WTC11 (cell line): Measurements from ENCODE around the gene GRN. TPM values are rescaled to one million over a fixed set of nuclear protein-coding genes. Genes with fewer than 3 reads are reported as not detected.
A peak's percentile ranks its signal among the peaks of the same experiment; 100 is the strongest.

Source experiments
- CBFB ChIP-seq: sonication (generic); formaldehyde crosslinking; IDR thresholded peaks from 2 replicates; pipeline ENCODE4 v1.8.1; 2022; ENCODE audit warnings: mild to moderate bottlenecking, low read depth, missing genetic modification reagents
- CREB1 ChIP-seq: sonication (generic); formaldehyde crosslinking; IDR thresholded peaks from 2 replicates; pipeline ENCODE4 v1.8.0; 2023; ENCODE audit warnings: mild to moderate bottlenecking, missing genetic modification reagents
- ELF4 ChIP-seq: sonication (generic); formaldehyde crosslinking; IDR thresholded peaks from 2 replicates; pipeline ENCODE4 v1.8.1; 2022; ENCODE audit warnings: low read depth, mild to moderate bottlenecking, moderate library complexity, missing genetic modification reagents
- ETV6 ChIP-seq: sonication (generic); formaldehyde crosslinking; IDR thresholded peaks from 2 replicates; pipeline ENCODE4 v1.8.1; 2022; ENCODE audit warnings: mild to moderate bottlenecking, missing genetic modification reagents
- FOXJ3 ChIP-seq: sonication (generic); formaldehyde crosslinking; IDR thresholded peaks from 2 replicates; pipeline ENCODE4 v1.9.0; 2021; ENCODE audit warnings: missing genetic modification reagents, mild to moderate bottlenecking, borderline replicate concordance
- FOXK1 ChIP-seq: sonication (generic); formaldehyde crosslinking; IDR thresholded peaks from 2 replicates; pipeline ENCODE4 v1.8.0; 2022; ENCODE audit warnings: mild to moderate bottlenecking, moderate library complexity, missing genetic modification reagents
- FOXP1 ChIP-seq: sonication (generic); formaldehyde crosslinking; IDR thresholded peaks from 2 replicates; pipeline ENCODE4 v1.8.0; 2022; ENCODE audit warnings: missing genetic modification reagents, mild to moderate bottlenecking, moderate library complexity, borderline replicate concordance
- HMGA2 ChIP-seq: fragments of 250-450 bp; sonication (Bioruptor Pico); IDR thresholded peaks from 2 replicates; pipeline ENCODE4 v1.4.0; 2021; ENCODE audit warnings: mild to moderate bottlenecking, moderate library complexity
- JUN ChIP-seq: sonication (generic); formaldehyde crosslinking; IDR thresholded peaks from 2 replicates; pipeline ENCODE4 v1.8.0; 2023; ENCODE audit warnings: mild to moderate bottlenecking, missing genetic modification reagents
- KAT7 ChIP-seq: sonication (generic); formaldehyde crosslinking; IDR thresholded peaks from 2 replicates; pipeline ENCODE4 v1.8.1; 2023; ENCODE audit warnings: missing genetic modification reagents, mild to moderate bottlenecking, borderline replicate concordance
- MXD4 ChIP-seq: fragments of 250-450 bp; sonication (Bioruptor Pico); IDR thresholded peaks from 2 replicates; pipeline ENCODE4 v1.8.0; 2021; ENCODE audit warnings: mild to moderate bottlenecking, moderate library complexity, borderline replicate concordance
- NFE2L1 ChIP-seq: sonication (generic); formaldehyde crosslinking; IDR thresholded peaks from 2 replicates; pipeline ENCODE4 v1.8.1; 2023; ENCODE audit warnings: missing genetic modification reagents
- NR3C1 ChIP-seq: sonication (generic); formaldehyde crosslinking; conservative IDR thresholded peaks from 2 replicates; pipeline ENCODE4 v1.8.1; 2023; ENCODE audit warnings: low read depth, mild to moderate bottlenecking, missing genetic modification reagents
- PRRX2 ChIP-seq: fragments of 250-450 bp; sonication (Bioruptor Pico); IDR thresholded peaks from 2 replicates; pipeline ENCODE4 v1.8.0; 2021; ENCODE audit warnings: mild to moderate bottlenecking
- RELA ChIP-seq: sonication (generic); formaldehyde crosslinking; IDR thresholded peaks from 2 replicates; pipeline ENCODE4 v1.8.1; 2022; ENCODE audit warnings: missing genetic modification reagents, mild to moderate bottlenecking, borderline replicate concordance
- SP1 ChIP-seq: sonication (generic); formaldehyde crosslinking; conservative IDR thresholded peaks from 2 replicates; pipeline ENCODE4 v1.8.1; 2022; ENCODE audit warnings: missing genetic modification reagents
- TEAD4 ChIP-seq: sonication (generic); formaldehyde crosslinking; IDR thresholded peaks from 2 replicates; pipeline ENCODE4 v1.8.0; 2022; ENCODE audit warnings: mild to moderate bottlenecking, missing genetic modification reagents
- ZNF138 ChIP-seq: sonication (generic); formaldehyde crosslinking; conservative IDR thresholded peaks from 2 replicates; pipeline ENCODE4 v1.8.1; 2022; ENCODE audit warnings: mild to moderate bottlenecking, moderate library complexity, missing genetic modification reagents
- total RNA-seq: library from RNA; stranded (reverse); gene quantifications from 3 replicates; pipeline ENCODE4 v1.2.3, GENCODE V29; 2021
- TF ChIP-seq, protein P1 (sequence below): sonication (generic); formaldehyde crosslinking; IDR thresholded peaks from 2 replicates; pipeline ENCODE4 v1.8.0; 2023; ENCODE audit warnings: mild to moderate bottlenecking, missing genetic modification reagents
- TF ChIP-seq, protein P2 (sequence below): fragments of 250-450 bp; sonication (Bioruptor Pico); IDR thresholded peaks from 2 replicates; pipeline ENCODE4 v2.1.2; 2022; ENCODE audit warnings: mild to moderate bottlenecking, moderate library complexity
- TF ChIP-seq, protein P3 (sequence below): fragments of 250-450 bp; sonication (Bioruptor Pico); IDR thresholded peaks from 2 replicates; pipeline ENCODE4 v1.9.0; 2021; ENCODE audit warnings: mild to moderate bottlenecking
- TF ChIP-seq, protein P4 (sequence below): sonication (generic); formaldehyde crosslinking; IDR thresholded peaks from 2 replicates; pipeline ENCODE4 v1.8.1; 2023; ENCODE audit warnings: mild to moderate bottlenecking, missing genetic modification reagents, moderate library complexity
- TF ChIP-seq, protein P5 (sequence below): fragments of 200-600 bp; IDR thresholded peaks from 2 replicates; pipeline ENCODE4 v1.8.0; 2022; ENCODE audit warnings: antibody characterized with exemption
- TF ChIP-seq, protein P6 (sequence below): sonication (generic); formaldehyde crosslinking; IDR thresholded peaks from 2 replicates; pipeline ENCODE4 v1.8.1; 2022; ENCODE audit warnings: missing genetic modification reagents, borderline replicate concordance
- TF ChIP-seq, protein P7 (sequence below): sonication (generic); formaldehyde crosslinking; IDR thresholded peaks from 2 replicates; pipeline ENCODE4 v1.8.0; 2022; ENCODE audit warnings: mild to moderate bottlenecking, missing genetic modification reagents
- TF ChIP-seq, protein P8 (sequence below): sonication (generic); formaldehyde crosslinking; IDR thresholded peaks from 2 replicates; pipeline ENCODE4 v1.8.0; 2022; ENCODE audit warnings: mild to moderate bottlenecking, missing genetic modification reagents
- TF ChIP-seq, protein P9 (sequence below): sonication (generic); formaldehyde crosslinking; IDR thresholded peaks from 2 replicates; pipeline ENCODE4 v1.8.0; 2022; ENCODE audit warnings: mild to moderate bottlenecking, missing genetic modification reagents

The GRN gene
- total RNA-seq, 1 experiment from 2014 or later = 177 TPM

DNA sequence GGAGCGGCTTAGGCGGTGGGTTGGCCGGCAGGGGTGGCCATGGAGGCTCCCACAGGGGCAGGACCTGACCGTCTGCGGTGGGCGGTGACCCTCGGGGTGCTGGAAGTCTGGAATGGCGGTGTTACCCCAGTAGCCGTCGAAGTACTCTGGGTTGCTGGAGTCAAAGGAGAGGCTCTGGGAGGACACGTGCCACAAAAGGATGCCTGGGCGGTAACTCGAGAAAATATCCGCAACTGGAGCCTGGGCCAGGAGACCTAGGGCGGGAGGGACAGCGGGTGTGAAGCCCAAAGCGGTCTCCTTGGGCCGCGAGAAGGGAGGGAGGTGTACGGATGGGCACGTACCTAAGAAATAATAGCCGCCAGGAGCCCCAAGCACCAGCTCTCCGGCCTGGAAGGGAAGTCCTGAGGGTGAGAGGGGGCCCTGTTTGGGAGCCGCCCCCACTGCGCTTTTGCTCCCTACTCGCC lies 39.8 kb downstream of the GRN start (continued):
- TF ChIP-seq, protein P1, sequence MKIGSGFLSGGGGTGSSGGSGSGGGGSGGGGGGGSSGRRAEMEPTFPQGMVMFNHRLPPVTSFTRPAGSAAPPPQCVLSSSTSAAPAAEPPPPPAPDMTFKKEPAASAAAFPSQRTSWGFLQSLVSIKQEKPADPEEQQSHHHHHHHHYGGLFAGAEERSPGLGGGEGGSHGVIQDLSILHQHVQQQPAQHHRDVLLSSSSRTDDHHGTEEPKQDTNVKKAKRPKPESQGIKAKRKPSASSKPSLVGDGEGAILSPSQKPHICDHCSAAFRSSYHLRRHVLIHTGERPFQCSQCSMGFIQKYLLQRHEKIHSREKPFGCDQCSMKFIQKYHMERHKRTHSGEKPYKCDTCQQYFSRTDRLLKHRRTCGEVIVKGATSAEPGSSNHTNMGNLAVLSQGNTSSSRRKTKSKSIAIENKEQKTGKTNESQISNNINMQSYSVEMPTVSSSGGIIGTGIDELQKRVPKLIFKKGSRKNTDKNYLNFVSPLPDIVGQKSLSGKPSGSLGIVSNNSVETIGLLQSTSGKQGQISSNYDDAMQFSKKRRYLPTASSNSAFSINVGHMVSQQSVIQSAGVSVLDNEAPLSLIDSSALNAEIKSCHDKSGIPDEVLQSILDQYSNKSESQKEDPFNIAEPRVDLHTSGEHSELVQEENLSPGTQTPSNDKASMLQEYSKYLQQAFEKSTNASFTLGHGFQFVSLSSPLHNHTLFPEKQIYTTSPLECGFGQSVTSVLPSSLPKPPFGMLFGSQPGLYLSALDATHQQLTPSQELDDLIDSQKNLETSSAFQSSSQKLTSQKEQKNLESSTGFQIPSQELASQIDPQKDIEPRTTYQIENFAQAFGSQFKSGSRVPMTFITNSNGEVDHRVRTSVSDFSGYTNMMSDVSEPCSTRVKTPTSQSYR (CRISPR knock-in tag) = no peak
- TF ChIP-seq MXD4 (CRISPR knock-in tag) = no peak
- TF ChIP-seq, protein P2, sequence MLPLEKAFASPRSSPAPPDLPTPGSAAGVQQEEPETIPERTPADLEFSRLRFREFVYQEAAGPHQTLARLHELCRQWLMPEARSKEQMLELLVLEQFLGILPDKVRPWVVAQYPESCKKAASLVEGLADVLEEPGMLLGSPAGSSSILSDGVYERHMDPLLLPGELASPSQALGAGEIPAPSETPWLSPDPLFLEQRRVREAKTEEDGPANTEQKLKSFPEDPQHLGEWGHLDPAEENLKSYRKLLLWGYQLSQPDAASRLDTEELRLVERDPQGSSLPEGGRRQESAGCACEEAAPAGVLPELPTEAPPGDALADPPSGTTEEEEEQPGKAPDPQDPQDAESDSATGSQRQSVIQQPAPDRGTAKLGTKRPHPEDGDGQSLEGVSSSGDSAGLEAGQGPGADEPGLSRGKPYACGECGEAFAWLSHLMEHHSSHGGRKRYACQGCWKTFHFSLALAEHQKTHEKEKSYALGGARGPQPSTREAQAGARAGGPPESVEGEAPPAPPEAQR (CRISPR knock-in tag) = no peak
- TF ChIP-seq, protein P3, sequence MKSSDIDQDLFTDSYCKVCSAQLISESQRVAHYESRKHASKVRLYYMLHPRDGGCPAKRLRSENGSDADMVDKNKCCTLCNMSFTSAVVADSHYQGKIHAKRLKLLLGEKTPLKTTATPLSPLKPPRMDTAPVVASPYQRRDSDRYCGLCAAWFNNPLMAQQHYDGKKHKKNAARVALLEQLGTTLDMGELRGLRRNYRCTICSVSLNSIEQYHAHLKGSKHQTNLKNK (CRISPR knock-in tag) = no peak
- TF ChIP-seq, protein P4, sequence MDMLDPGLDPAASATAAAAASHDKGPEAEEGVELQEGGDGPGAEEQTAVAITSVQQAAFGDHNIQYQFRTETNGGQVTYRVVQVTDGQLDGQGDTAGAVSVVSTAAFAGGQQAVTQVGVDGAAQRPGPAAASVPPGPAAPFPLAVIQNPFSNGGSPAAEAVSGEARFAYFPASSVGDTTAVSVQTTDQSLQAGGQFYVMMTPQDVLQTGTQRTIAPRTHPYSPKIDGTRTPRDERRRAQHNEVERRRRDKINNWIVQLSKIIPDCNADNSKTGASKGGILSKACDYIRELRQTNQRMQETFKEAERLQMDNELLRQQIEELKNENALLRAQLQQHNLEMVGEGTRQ (CRISPR knock-in tag) = peak; percentile 16; the same call in 1 of the 2 replicates
- no peak for TF ChIP-seq RELA (CRISPR knock-in tag)
- TF ChIP-seq, protein P5, sequence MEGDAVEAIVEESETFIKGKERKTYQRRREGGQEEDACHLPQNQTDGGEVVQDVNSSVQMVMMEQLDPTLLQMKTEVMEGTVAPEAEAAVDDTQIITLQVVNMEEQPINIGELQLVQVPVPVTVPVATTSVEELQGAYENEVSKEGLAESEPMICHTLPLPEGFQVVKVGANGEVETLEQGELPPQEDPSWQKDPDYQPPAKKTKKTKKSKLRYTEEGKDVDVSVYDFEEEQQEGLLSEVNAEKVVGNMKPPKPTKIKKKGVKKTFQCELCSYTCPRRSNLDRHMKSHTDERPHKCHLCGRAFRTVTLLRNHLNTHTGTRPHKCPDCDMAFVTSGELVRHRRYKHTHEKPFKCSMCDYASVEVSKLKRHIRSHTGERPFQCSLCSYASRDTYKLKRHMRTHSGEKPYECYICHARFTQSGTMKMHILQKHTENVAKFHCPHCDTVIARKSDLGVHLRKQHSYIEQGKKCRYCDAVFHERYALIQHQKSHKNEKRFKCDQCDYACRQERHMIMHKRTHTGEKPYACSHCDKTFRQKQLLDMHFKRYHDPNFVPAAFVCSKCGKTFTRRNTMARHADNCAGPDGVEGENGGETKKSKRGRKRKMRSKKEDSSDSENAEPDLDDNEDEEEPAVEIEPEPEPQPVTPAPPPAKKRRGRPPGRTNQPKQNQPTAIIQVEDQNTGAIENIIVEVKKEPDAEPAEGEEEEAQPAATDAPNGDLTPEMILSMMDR = no peak
- peak; percentile 82 for TF ChIP-seq ETV6
- no peak for TF ChIP-seq NR3C1 (CRISPR knock-in tag)
- TF ChIP-seq, protein P6, sequence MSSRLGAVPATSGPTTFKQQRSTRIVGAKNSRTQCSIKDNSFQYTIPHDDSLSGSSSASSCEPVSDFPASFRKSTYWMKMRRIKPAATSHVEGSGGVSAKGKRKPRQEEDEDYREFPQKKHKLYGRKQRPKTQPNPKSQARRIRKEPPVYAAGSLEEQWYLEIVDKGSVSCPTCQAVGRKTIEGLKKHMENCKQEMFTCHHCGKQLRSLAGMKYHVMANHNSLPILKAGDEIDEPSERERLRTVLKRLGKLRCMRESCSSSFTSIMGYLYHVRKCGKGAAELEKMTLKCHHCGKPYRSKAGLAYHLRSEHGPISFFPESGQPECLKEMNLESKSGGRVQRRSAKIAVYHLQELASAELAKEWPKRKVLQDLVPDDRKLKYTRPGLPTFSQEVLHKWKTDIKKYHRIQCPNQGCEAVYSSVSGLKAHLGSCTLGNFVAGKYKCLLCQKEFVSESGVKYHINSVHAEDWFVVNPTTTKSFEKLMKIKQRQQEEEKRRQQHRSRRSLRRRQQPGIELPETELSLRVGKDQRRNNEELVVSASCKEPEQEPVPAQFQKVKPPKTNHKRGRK (CRISPR knock-in tag) = no peak
- TF ChIP-seq ELF4 = no peak
- TF ChIP-seq HMGA2 (CRISPR knock-in tag) = no peak
- TF ChIP-seq NFE2L1 (CRISPR knock-in tag) = peak; percentile 76
- TF ChIP-seq, protein P7, sequence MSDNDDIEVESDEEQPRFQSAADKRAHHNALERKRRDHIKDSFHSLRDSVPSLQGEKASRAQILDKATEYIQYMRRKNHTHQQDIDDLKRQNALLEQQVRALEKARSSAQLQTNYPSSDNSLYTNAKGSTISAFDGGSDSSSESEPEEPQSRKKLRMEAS (CRISPR knock-in tag) = peak; percentile 95
- no peak for TF ChIP-seq CBFB (CRISPR knock-in tag)
- TF ChIP-seq FOXJ3 = no peak
- peak; percentile 63; the same call in 1 of the 2 replicates for TF ChIP-seq FOXK1 (CRISPR knock-in tag)
- peak; percentile 64; the same call in 1 of the 2 replicates for TF ChIP-seq JUN
- TF ChIP-seq, protein P8, sequence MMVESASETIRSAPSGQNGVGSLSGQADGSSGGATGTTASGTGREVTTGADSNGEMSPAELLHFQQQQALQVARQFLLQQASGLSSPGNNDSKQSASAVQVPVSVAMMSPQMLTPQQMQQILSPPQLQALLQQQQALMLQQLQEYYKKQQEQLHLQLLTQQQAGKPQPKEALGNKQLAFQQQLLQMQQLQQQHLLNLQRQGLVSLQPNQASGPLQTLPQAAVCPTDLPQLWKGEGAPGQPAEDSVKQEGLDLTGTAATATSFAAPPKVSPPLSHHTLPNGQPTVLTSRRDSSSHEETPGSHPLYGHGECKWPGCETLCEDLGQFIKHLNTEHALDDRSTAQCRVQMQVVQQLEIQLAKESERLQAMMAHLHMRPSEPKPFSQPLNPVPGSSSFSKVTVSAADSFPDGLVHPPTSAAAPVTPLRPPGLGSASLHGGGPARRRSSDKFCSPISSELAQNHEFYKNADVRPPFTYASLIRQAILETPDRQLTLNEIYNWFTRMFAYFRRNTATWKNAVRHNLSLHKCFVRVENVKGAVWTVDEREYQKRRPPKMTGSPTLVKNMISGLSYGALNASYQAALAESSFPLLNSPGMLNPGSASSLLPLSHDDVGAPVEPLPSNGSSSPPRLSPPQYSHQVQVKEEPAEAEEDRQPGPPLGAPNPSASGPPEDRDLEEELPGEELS (CRISPR knock-in tag) = no peak
- TF ChIP-seq ZNF138 (CRISPR knock-in tag) = no peak
- no peak; the same call in 1 of the 2 replicates for TF ChIP-seq KAT7 (CRISPR knock-in tag)
- no peak for TF ChIP-seq PRRX2 (CRISPR knock-in tag)
- TF ChIP-seq SP1 (CRISPR knock-in tag) = peak; percentile 70
- peak; percentile 51; the same call in 1 of the 2 replicates for TF ChIP-seq TEAD4
- TF ChIP-seq CREB1 (CRISPR knock-in tag) = no peak
- peak; percentile 89 for TF ChIP-seq FOXP1 (CRISPR knock-in tag)
- TF ChIP-seq, protein P9, sequence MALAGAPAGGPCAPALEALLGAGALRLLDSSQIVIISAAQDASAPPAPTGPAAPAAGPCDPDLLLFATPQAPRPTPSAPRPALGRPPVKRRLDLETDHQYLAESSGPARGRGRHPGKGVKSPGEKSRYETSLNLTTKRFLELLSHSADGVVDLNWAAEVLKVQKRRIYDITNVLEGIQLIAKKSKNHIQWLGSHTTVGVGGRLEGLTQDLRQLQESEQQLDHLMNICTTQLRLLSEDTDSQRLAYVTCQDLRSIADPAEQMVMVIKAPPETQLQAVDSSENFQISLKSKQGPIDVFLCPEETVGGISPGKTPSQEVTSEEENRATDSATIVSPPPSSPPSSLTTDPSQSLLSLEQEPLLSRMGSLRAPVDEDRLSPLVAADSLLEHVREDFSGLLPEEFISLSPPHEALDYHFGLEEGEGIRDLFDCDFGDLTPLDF = 0 out of 2 replicates have a peak, but pooled peaks have one; percentile 8
